Stimulated activated memory B cell treated with anti-CD40 and anti-IgM and Interleukin-4, amounts not matched to agents 10 μg/mL and 1 μg/mL and 100 μg/mL, for 72 hours (primary cell): Measurements from ENCODE around the gene LAMB3.

Source experiments
- ATAC-seq: fragments of 150-1000 bp; cut with Tn5 transposase; 2 replicates; pipeline ENCODE4 v1.10.0; 2021
- H3K27ac Mint-ChIP-seq: one replicate; pipeline ENCODE4 v1.8.0; 2022; ENCODE audit warnings: mild to moderate bottlenecking, mixed read lengths
- H3K27me3 Mint-ChIP-seq: one replicate; pipeline ENCODE4 v1.8.0; 2022; ENCODE audit warnings: mixed read lengths
- H3K36me3 Mint-ChIP-seq: one replicate; pipeline ENCODE4 v1.8.0; 2022; ENCODE audit warnings: mixed read lengths
- H3K4me1 Mint-ChIP-seq: one replicate; pipeline ENCODE4 v1.8.0; 2022; ENCODE audit warnings: mixed read lengths
- H3K4me3 Mint-ChIP-seq: one replicate; pipeline ENCODE4 v1.8.0; 2022; ENCODE audit warnings: mild to moderate bottlenecking, moderate library complexity, mixed read lengths
- H3K9me3 Mint-ChIP-seq: one replicate; pipeline ENCODE4 v1.8.0; 2022; ENCODE audit warnings: mixed read lengths

The LAMB3 gene

DNA sequence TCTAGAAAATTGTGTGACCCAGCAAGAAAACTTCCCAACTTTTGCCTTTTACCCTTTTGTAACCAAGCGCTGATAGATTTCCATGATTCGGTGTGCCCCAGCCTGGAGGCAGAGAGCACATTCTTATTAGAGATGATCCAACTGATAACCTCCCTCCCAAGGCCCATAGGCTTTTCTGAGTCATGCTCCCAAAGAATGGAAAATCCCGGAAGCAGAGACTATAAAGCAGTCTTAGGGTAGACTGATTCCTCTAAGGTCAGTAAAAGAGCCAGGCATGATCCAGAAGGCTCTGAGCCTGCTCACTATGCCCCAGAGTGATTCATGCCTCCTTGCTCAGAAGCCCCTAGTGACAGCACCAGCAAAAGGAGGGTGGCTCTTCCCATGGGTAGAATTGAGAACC is 64.4 kb downstream of the LAMB3 start:
- no peak for ATAC-seq
- Mint-ChIP-seq H3K9me3 (peaks cover 3% of the 10 kb centered on the region), H3K36me3 (no peaks in the 10 kb centered on the region), H3K4me1 (no peaks in the 10 kb centered on the region), H3K27me3 (peaks cover 7% of the 10 kb centered on the region), H3K27ac (no peak overlapping the region), H3K4me3 (no peak overlapping the region)

DNA sequence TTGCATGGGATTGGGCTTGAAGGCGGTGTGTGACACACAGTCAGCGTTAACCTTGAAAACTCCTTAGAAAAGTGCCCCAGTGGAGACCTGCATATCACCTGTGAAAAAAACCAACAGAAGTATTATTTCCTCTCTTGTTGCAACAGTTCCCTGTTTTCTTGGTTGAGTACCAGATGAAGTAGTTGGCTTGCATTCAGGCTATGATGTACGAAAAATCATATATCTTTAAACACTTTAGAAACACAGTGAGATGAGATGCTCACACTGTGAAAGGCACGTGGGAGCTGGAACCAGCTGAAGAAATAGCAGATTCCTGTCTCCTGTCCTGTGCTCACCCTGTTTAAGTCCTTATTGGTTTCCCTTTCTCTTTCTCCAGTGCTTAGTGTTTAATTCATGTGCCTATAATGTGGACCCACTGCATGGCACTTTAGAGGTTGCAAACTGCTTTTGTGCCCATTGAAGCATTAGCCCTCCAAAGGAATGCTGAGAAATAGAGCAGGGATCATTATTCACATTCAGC is 65.9 kb downstream of the LAMB3 start:
- Mint-ChIP-seq H3K9me3 (peaks cover 3% of the 10 kb centered on the region), H3K4me1 (no peaks in the 10 kb centered on the region), H3K4me3 (no peak overlapping the region), H3K36me3 (no peaks in the 10 kb centered on the region), H3K27me3 (no peaks in the 10 kb centered on the region), H3K27ac (no peak overlapping the region)
- ATAC-seq = no peak

DNA sequence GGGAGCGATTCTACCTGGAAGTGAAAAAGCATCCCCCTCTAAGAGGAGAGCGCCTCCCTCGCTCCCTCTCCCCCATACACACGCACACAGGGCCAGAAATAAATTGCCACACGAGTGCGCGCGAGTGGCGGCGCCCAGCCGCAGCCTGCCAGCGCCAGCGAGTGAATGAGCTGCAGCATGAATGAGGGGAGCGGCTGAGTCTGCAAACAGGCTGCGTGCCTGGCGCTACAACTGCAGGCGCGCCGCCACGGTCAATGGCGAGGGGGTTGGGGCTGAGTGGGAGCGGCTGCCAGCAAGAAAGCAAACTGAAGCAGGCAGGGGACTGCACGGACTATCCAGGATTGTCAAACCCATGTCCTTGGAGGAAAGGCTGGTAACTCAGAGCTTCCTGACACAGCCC is 66.6 kb downstream of the LAMB3 start:
- Mint-ChIP-seq H3K36me3 (no peaks in the 10 kb centered on the region), H3K4me1 (no peaks in the 10 kb centered on the region), H3K27ac (no peak overlapping the region), H3K4me3 (no peak overlapping the region), H3K27me3 (no peaks in the 10 kb centered on the region), H3K9me3 (peaks cover 3% of the 10 kb centered on the region)
- no peak for ATAC-seq

DNA sequence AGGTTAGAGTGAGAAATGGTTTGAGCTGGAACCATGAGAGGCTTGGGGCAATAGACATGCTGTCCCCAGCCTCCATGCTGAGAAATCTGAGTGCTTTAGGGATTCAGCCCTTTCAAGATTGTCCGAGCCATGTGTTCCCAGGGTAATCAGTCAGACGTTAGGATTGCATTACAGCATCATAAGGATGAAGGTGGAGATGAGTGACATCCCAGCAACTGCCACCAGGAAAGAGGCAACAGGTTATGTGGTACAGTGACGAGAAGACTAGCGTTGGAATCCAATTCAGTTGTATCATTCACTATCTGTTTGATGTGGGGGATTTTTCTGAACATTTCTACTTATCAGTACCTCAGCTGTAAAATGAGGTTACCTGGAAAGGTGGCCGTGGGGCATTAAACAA is 67.0 kb downstream of the LAMB3 start:
- Mint-ChIP-seq H3K9me3 (peaks cover 3% of the 10 kb centered on the region), H3K4me3 (no peak overlapping the region), H3K36me3 (no peaks in the 10 kb centered on the region), H3K27ac (no peak overlapping the region), H3K27me3 (no peaks in the 10 kb centered on the region), H3K4me1 (no peaks in the 10 kb centered on the region)
- ATAC-seq = no peak

DNA sequence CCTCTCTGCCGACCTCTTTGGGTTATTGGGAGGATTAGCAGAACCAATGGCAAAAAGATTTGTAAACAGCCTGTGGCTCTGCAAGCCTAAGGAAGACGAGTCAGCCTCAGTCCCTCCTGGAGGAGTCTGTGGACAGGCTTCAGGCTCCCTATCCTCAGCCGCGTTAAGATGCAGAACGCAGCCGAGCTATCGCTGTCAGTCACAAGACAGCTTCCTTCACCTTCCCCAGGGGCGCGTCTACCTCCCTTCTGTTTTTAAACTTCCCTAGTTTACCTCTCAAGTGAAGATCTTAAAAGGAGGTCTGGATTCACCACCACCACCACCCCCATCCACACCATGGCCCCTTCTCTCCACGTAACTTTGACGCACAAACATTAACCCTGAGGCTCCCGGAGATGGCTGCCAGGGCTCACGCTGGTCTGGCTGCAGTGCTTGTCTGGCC is 68.0 kb downstream of the LAMB3 start:
- ATAC-seq = no peak
- Mint-ChIP-seq H3K9me3 (peaks cover 3% of the 10 kb centered on the region), H3K4me1 (no peaks in the 10 kb centered on the region), H3K4me3 (no peak overlapping the region), H3K27ac (no peak overlapping the region), H3K36me3 (no peaks in the 10 kb centered on the region), H3K27me3 (no peaks in the 10 kb centered on the region)

DNA sequence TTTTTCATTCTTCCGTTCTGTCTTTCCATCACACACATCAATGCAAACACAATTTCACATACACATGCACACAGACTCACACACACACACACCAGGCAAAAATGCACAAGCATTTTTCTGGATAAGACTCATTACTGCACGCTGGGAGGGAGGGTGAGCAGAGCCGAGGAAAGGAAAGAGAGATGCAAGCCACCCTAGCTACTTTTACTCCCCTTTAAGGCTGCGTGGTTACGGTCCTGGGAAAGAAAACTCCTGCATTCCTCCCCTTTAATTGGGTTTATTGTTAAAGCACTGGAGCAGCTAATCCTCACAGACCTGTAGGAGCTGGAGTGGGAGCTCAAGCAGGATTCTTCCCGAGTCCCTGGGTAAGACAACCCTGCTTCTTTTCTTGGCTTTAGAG is 68.8 kb downstream of the LAMB3 start, which contains the start of gene CAMK1G:
Gene CAMK1G (plus strand): TSS at position 307 of the 400 bp plus-strand sequence. CDS start 11,270 bp downstream, outside the sequence.
- Mint-ChIP-seq H3K4me3 (no peak within 1 kb of the TSS), H3K36me3 (no peaks in the 10 kb centered on the region), H3K4me1 (no peaks in the 10 kb centered on the region), H3K27ac (no peak within 1 kb of the TSS), H3K9me3 (peaks cover 3% of the 10 kb centered on the region), H3K27me3 (no peaks in the 10 kb centered on the region)
- ATAC-seq = no peak

DNA sequence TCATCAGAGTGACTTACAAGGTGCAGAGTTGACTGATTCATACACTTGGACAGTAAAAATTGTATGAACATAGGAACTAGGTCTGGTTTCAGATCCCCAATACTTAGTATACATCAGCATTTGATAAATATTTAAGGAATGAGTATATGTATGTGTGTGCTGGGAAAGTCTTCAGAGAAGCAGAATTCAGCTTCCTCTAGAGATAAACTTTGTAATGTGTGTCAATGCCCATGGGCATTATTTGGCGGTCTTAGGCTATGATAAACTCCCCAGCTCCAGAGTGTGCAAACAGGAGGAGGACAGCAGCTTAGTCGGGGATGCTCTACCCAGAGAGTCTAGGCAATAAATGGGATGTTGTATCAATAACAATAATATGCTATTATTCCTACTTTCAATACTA is 71.6 kb downstream of the LAMB3 start:
- Mint-ChIP-seq H3K4me3 (no peak overlapping the region), H3K4me1 (no peaks in the 10 kb centered on the region), H3K27ac (no peak overlapping the region), H3K36me3 (no peaks in the 10 kb centered on the region), H3K9me3 (no peaks in the 10 kb centered on the region), H3K27me3 (peaks cover 10% of the 10 kb centered on the region)
- ATAC-seq = no peak

DNA sequence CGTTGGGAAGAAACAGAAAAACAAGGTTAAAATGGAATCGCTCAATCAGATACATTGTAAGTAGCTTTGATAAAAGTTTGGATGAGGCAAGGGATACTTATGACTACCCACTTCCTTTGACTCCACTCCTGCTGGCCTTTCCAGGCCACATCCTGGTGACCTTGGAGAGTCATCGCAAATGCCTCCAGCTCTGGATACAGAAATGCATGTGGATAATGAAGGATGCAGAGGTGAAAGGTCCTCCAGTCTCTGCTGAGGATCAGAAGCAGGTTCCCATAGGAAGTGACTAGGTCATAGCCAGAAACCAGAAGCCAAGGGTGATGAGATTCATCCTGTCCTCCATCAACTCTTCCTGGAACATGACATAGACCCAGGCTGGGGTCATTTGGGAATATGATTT is 74.9 kb downstream of the LAMB3 start:
- Mint-ChIP-seq H3K4me1 (no peaks in the 10 kb centered on the region), H3K27ac (no peak overlapping the region), H3K9me3 (no peaks in the 10 kb centered on the region), H3K27me3 (peaks cover 10% of the 10 kb centered on the region), H3K4me3 (no peak overlapping the region), H3K36me3 (no peaks in the 10 kb centered on the region)
- ATAC-seq = no peak

DNA sequence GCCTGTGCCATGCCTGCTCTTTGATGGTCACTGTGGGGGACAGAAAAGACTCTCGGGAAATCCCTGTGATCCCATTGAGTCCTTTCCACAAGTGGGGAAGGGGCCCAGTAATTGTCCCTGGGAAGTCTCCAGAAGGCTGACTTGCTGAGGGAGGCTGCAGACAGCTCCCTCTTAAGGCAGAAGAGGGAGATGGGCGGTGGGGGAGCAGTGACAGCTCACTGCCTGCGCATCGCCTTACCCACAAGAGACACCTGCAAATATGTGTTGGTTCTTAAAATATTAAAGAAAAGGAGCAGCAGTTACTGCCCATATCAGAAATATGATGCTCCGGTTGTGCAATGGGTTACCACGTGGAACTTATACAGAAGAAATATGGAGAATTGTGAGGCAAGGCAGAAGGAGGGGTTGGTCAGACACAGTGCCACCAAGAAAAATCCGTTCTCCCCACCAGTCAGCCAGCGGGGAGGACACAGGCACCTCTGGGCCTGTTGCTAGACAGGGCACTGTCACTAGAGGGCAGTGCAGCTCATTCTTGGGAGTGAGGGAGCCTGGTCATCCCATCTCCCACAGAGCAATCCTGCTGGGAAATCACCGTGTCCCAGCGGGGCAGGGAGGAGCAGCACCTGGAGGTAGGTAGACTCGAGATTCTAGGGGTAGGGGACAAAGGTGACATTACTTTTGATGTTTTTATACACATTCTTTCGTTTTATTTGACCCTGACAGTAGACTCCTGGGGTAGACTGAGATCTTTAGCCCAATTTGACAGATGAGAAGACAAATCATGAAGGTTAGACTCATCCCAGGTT is 75.6 kb downstream of the LAMB3 start:
- Mint-ChIP-seq H3K27me3 (peaks cover 13% of the 10 kb centered on the region), H3K4me3 (no peak overlapping the region), H3K36me3 (no peaks in the 10 kb centered on the region), H3K9me3 (no peaks in the 10 kb centered on the region), H3K27ac (no peak overlapping the region), H3K4me1 (no peaks in the 10 kb centered on the region)
- peak; percentile 72 for ATAC-seq

DNA sequence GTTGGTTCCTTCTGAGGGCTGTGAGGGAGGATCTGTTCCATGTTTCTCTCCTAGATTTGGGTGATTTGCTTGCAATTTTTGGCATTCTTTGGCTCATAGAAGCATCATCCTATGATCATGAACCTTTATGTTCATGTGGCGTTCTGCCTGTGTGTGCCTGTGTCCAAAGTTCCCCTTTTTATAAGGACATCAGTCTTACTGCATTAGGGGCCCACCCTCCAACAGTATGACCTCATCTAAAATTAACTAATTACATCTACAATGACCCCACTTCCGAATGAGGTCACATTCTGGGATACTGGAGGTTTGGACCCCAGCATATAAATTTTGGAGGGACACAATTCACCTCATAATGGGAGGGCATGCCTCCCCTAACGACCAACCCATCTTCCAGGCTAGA is 81.5 kb downstream of the LAMB3 start:
- H3K4me1 Mint-ChIP-seq = peaks cover 24% of the 10 kb centered on the region
- no peaks in the 10 kb centered on the region for H3K36me3 Mint-ChIP-seq
- H3K9me3 Mint-ChIP-seq = no peaks in the 10 kb centered on the region
- no peak overlapping the region for H3K27ac Mint-ChIP-seq
- no peak overlapping the region for H3K4me3 Mint-ChIP-seq
- peaks cover 54% of the 10 kb centered on the region for H3K27me3 Mint-ChIP-seq
- ATAC-seq = no peak

DNA sequence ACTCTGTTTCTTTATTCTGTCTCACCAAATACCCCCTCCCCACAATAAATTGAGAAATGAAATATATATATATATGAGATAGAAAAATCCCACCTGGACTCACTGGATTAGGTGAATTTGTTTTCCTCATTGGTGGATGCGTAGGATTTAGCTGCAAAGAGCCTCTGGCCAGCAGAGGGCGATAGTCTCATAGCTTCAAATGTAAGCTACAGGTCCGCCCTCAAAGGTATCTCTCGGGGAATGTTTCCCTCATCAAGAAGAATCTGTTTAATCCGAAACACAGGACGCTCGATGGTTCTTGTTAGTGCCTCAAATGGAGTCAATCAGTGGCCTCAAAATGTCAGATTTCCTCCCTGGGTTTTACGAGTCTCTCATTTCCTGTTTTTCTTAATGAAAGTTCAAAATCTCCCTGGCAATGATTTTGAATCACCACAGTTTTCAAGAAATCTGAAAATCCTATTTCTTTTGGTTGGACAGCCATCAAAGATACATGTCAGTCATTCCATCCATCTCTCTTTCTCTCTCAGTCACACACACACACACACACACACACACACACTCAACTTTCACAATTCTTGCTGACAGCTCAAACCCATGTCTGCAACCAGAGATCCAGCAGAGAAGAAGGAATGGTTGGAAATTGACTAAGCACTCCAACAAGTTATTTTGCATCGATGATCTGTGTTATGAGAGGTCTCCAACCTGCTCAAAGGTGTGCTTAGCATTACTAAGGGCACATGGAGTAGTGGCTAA is 82.6 kb downstream of the LAMB3 start:
- Mint-ChIP-seq H3K27me3 (peaks cover 64% of the 10 kb centered on the region), H3K27ac (no peak overlapping the region), H3K36me3 (no peaks in the 10 kb centered on the region), H3K4me3 (no peak overlapping the region), H3K9me3 (no peaks in the 10 kb centered on the region), H3K4me1 (peaks cover 24% of the 10 kb centered on the region)
- ATAC-seq = peak; percentile 49

DNA sequence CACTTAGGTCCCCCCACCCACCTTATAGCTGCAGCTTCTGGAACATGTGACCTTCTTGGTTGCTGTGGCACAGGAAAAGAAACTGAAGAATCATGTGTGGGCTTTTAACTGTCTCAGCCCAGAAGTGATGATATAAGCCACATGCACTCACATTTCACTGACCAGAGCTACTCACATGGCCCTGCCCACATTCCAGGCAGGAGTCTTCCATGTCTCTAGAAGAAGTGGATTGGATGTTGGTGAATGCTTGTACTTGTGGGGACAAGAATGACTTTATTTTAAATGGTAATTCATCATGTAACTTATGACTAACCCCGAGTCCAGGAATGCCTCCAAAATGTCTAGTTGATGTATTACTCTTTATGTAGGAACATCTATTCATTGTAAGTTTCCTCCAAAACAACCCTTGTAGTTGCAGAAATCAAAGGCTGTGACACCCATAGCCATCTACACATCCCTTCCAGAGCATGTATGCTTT is 84.5 kb downstream of the LAMB3 start:
- Mint-ChIP-seq H3K36me3 (no peaks in the 10 kb centered on the region), H3K4me3 (no peak overlapping the region), H3K9me3 (no peaks in the 10 kb centered on the region), H3K27me3 (peaks cover 81% of the 10 kb centered on the region), H3K4me1 (peaks cover 24% of the 10 kb centered on the region), H3K27ac (no peak overlapping the region)
- no peak for ATAC-seq

DNA sequence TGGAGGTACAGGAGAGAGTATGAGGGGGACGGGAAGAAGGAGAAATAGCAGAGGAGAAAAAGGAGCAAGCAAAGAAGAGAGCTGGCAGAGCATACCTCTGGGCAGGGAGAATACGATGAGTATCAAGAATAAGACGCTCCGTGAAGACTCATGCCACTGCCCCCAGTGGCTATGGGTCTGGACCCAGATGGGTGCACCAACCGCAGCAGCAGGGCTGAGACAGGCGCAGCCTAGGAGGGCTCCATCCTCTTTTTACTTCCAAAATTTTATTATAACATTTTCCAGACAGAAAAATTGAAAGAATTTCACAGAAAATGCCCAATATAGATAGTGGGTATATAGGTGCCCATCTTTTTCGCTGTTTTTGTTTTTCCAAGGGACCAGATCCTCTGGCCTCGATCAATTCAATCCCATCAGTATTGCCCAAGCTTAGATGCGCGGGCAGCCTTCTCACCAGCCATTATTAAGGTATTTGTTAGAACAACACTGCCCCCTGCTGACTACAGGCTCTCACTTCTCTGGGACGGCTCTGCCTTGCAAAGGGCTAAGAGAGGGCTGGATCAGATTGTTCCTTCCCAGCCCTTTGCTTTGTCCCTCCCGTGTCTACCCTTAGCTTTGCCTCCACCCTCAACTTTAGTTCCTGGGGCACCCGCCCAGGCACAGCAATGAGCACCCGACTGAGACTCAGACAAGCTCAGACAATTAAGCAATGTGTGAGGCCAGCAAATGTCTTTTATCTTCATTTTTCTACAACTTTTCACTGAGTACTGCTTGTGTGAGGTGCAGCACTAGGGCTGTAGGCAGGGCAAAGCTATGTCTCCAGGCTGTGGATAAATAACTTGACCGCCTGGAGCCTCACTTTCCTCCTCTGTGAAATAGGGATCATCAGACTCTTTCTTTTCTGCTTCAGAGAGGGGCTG is 86.2 kb downstream of the LAMB3 start:
- no peaks in the 10 kb centered on the region for H3K9me3 Mint-ChIP-seq
- H3K4me1 Mint-ChIP-seq = peaks cover 24% of the 10 kb centered on the region
- no peak overlapping the region for H3K27ac Mint-ChIP-seq
- no peak overlapping the region for H3K4me3 Mint-ChIP-seq
- no peaks in the 10 kb centered on the region for H3K36me3 Mint-ChIP-seq
- peak; percentile 73 for ATAC-seq
- peaks cover 89% of the 10 kb centered on the region for H3K27me3 Mint-ChIP-seq
